ENCODE results near the gene CELF4.

GRCh38 chr18:37552286-37552685, 13.3 kb downstream of the CELF4 start:
- TF ChIP-seq CTCF (conservative IDR thresholded peaks at IDR 0.05; ENCODE audit: low read depth, low read length) (no peak), EZH2 (IDR thresholded peaks at IDR 0.05; ENCODE audit: low read length, unreplicated experiment) (no peak), EZH2phosphoT487 (IDR thresholded peaks at IDR 0.05; ENCODE audit: borderline replicate concordance, low read length) (no peak)

All from PC-3 (cell line).